ENCODE results near the gene SFT2D1. TPM values are rescaled to one million over a fixed set of nuclear protein-coding genes. Genes with fewer than 3 reads are reported as not detected.

The SFT2D1 gene
- total and polyA plus RNA-seq, 3 donors from 2014 or later = 45.7 to 68.3 (median 64.6) TPM

- 96 to 100% methylated on average over 1 of the region's 1 CpG for WGBS, 2 donors
- intact Hi-C loops (cut with DNase I; ENCODE audit: low total_unique reads) = no loop called here
Observed at GRCh38 chr6:166375013-166375412, 32.7 kb upstream of the SFT2D1 start.

GRCh38 chr6:166370489-166370888, 28.1 kb upstream of the SFT2D1 start:
- Histone ChIP-seq H3K4me3 (no peak overlapping the region), H3K9me3 (no peaks in the 10 kb centered on the region), H3K36me3 (ENCODE audit: low read depth, missing control alignments) (no peaks in the 10 kb centered on the region), H3K27ac (no peak overlapping the region), H3K27me3 (no peaks in the 10 kb centered on the region), H3K4me1 (peaks cover 6% of the 10 kb centered on the region)
- intact Hi-C loops (cut with DNase I; ENCODE audit: low total_unique reads) = no loop called here
- TF ChIP-seq CTCF (IDR thresholded peaks at IDR 0.05) (no peak), POLR2A (IDR thresholded peaks at IDR 0.05) (no peak)
- WGBS, 2 donors = 93 to 94% methylated on average over 3 of the region's 3 CpGs
- no peak for DNase-seq

More at GRCh38 chr6:166375013-166375412, 32.7 kb upstream of the SFT2D1 start:
- Histone ChIP-seq H3K4me3 (no peak overlapping the region), H3K27me3 (no peaks in the 10 kb centered on the region), H3K36me3 (ENCODE audit: low read depth, missing control alignments) (no peaks in the 10 kb centered on the region), H3K27ac (no peak overlapping the region), H3K9me3 (no peaks in the 10 kb centered on the region), H3K4me1 (no peaks in the 10 kb centered on the region)
- no peak for DNase-seq
- no peak for TF ChIP-seq POLR2A (IDR thresholded peaks at IDR 0.05)
- TF ChIP-seq CTCF (IDR thresholded peaks at IDR 0.05) = no peak

GRCh38 chr6:166369782-166370181, 27.4 kb upstream of the SFT2D1 start:
- intact Hi-C loops (cut with DNase I; ENCODE audit: low total_unique reads) = no loop called here
- 81 to 83% methylated on average over 3 of the region's 3 CpGs for WGBS, 2 donors
- no peaks in the 10 kb centered on the region for H3K9me3 ChIP-seq

GRCh38 chr6:166366921-166367320, 24.6 kb upstream of the SFT2D1 start:
- Histone ChIP-seq H3K27ac (no peak overlapping the region), H3K4me3 (no peak overlapping the region), H3K36me3 (ENCODE audit: low read depth, missing control alignments) (no peaks in the 10 kb centered on the region), H3K9me3 (no peaks in the 10 kb centered on the region), H3K27me3 (no peaks in the 10 kb centered on the region), H3K4me1 (peaks cover 9% of the 10 kb centered on the region)
- TF ChIP-seq CTCF (IDR thresholded peaks at IDR 0.05) (no peak), POLR2A (IDR thresholded peaks at IDR 0.05) (no peak)
- intact Hi-C loops (cut with DNase I; ENCODE audit: low total_unique reads) = no loop called here
- DNase-seq = no peak
- WGBS, 2 donors = 58 to 90% methylated on average over 3 of the region's 3 CpGs

More at GRCh38 chr6:166369782-166370181, 27.4 kb upstream of the SFT2D1 start:
- no peaks in the 10 kb centered on the region for H3K27me3 ChIP-seq
- DNase-seq = no peak
- H3K27ac ChIP-seq = no peak overlapping the region
- no peaks in the 10 kb centered on the region for H3K36me3 ChIP-seq (ENCODE audit: low read depth, missing control alignments)
- TF ChIP-seq CTCF (IDR thresholded peaks at IDR 0.05) (no peak), POLR2A (IDR thresholded peaks at IDR 0.05) (no peak)
- H3K4me3 ChIP-seq = no peak overlapping the region
- peaks cover 9% of the 10 kb centered on the region for H3K4me1 ChIP-seq

GRCh38 chr6:166365806-166366205, 23.5 kb upstream of the SFT2D1 start:
- peak overlapping the region in 1 of 2 donors; percentile 17 for H3K27ac ChIP-seq
- no peak overlapping the region for H3K4me3 ChIP-seq
- no peaks in the 10 kb centered on the region for H3K27me3 ChIP-seq
- peaks cover 9% of the 10 kb centered on the region for H3K4me1 ChIP-seq
- no peaks in the 10 kb centered on the region for H3K9me3 ChIP-seq
- 53 to 78% methylated on average over 6 of the region's 6 CpGs for WGBS, 2 donors
- intact Hi-C loops (cut with DNase I; ENCODE audit: low total_unique reads) = no loop called here
- peak; percentile 40 for DNase-seq
- no peaks in the 10 kb centered on the region for H3K36me3 ChIP-seq (ENCODE audit: low read depth, missing control alignments)
- TF ChIP-seq POLR2A (IDR thresholded peaks at IDR 0.05) = no peak
- no peak for TF ChIP-seq CTCF (IDR thresholded peaks at IDR 0.05)

All from testis (tissue), 3 donors.